GM12875 (cell line): ENCODE data around the gene OR2T2.
"Not testable (repeated sequence)": the region's sequence is repeated elsewhere in the genome, so short reads cannot be mapped to it uniquely, and the experiment has no call there.

Experiments
- H3K4me3 ChIP-seq: one replicate; pipeline ENCODE4 v1.5.1; 2011; ENCODE audit warnings: low read depth, low read length, control low read depth

OR2T2 gene

GRCh38 chr1:248481686-248482579 is 36.5 kb downstream of the OR2T2 start:
- H3K4me3 ChIP-seq, result not testable (repeated sequence)

GRCh38 chr1:248488289-248488688 is 42.9 kb downstream of the OR2T2 start, which contains the start of gene OR2T5:
Gene OR2T5, plus strand, starts transcription at chr1:248488589. Its CDS starts 0 bp downstream, at chr1:248488589.
- H3K4me3 ChIP-seq, result not testable (repeated sequence)

- not testable (repeated sequence) for H3K4me3 ChIP-seq
Observed at GRCh38 chr1:248496661-248497060, 51.2 kb downstream of the OR2T2 start.

GRCh38 chr1:248500305-248501035 is 55.0 kb downstream of the OR2T2 start:
- not testable (repeated sequence) for H3K4me3 ChIP-seq
